Measurements from ENCODE around the gene ZBTB8A.
"Not testable (repeated sequence)": the region's sequence is repeated elsewhere in the genome, so short reads cannot be mapped to it uniquely, and the experiment has no call there.

The ZBTB8A gene

DNA sequence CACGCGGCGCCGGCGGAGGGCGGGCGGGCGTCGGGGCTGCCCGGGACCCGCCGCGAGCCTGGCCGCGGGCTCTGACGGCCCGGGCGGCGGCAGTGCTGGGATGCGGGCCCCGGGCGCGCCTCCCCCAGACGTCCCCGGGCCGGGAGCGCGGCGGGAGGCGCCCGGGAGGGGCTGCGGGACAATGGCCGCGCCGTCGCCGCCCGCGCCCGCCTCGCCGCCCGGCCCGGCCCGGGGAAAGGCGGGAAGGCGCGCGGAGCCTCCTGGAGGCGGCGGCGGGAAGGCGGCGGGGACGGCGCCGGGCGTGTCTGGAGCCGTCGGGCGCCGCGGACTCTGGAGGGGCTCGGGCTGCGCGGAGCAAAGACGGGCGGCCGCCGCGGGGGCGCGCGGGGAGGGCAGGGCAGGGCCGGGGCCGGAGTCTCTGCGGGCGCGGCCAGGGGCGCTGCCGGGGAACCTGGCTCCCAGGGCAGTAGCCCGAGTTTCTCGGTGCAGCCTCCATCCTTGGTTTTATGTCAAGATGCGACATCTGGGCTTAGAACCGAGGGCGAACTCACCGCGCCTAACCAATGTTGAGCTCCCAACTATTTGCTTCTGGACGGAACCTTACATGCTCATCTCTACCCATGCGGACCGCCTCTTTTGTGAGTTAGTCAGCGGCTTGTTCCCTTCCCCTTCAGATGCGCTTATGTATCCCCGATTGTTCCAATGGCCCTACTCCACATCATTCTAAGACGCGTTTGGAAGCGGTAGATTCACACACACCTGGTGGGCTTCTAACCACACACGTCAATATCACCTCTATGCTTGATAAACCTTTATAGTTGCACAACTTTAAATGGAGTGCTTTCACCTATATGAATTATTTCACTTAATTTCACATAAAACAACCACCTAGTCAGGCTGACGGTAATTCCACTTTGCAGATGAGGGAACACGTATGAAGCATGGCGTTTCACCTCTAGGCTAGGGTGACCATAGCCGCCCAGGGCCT lies 651 bp downstream of the ZBTB8A start:
- Histone ChIP-seq H3K9me3 (ENCODE audit: low read length) (no peaks in the 10 kb centered on the region), H3K27me3 (ENCODE audit: control insufficient read depth in 1 of 2, insufficient read depth in 2 of 2, low read length in 2 of 2) (no peaks in the 10 kb centered on the region), H3K4me1 (ENCODE audit: insufficient read depth, low read length) (peaks cover 9% of the 10 kb centered on the region), H3K27ac (ENCODE audit: low read depth, low read length) (no peak overlapping the region), H3K9ac (ENCODE audit: low read length) (peak overlapping the region; percentile 14), H3K4me3 (ENCODE audit: low read depth in 1 of 2, low read length in 2 of 2) (peak overlapping the region; percentile 54 to 74), H3K36me3 (ENCODE audit: insufficient read depth, low read length) (no peaks in the 10 kb centered on the region)

DNA sequence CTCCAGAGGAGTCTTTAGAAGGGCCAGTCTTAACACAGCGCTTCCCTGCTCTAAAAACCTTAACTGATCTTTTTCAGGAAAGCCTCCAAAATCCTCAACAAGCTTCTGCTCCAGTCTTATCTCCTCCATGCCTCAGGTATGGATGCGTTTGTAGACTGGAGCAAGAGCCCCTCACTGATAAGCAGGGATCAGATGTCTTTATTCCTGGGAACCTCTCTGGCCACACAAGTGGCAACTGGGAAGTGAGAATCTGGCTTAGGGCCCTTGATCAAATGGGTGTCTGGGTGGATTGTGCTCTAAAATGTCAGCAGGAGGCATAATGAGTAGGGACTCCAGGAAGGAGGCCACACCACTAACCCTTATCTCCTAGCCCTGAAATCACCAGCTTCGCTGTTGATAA lies 1.4 kb downstream of the ZBTB8A start:
- Histone ChIP-seq H3K4me1 (ENCODE audit: insufficient read depth, low read length) (peaks cover 9% of the 10 kb centered on the region), H3K9ac (ENCODE audit: low read length) (peak overlapping the region; percentile 14), H3K27me3 (ENCODE audit: control insufficient read depth in 1 of 2, insufficient read depth in 2 of 2, low read length in 2 of 2) (no peaks in the 10 kb centered on the region), H3K9me3 (ENCODE audit: low read length) (no peaks in the 10 kb centered on the region), H3K4me3 (ENCODE audit: low read depth in 1 of 2, low read length in 2 of 2) (peak overlapping the region in 1 of 2 donors; percentile 74), H3K36me3 (ENCODE audit: insufficient read depth, low read length) (no peaks in the 10 kb centered on the region), H3K27ac (ENCODE audit: low read depth, low read length) (no peak overlapping the region)

DNA sequence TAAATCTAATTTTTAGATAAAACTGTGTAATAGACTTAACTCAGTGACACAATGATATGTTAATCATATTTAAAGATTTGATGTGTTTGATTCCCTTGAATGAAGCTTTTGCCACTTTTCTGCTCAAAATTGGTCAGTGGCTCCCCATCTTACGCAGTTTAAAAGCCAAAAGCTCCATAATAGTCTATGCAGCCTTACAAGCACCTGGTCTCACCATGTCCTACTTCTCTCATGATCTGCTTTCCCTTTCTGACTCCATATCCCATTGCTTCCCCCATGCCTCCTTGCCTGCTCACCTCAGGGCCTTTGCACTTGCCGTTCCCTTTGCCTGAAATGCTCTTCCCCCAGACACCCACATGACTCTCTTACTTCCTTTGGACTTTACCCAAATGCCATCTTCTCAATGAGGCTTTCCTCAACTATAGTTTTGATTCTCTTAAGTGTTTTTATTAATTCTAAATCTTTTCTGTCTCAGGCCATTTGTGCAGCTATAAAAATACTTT lies 1.9 kb downstream of the ZBTB8A start:
- no peak overlapping the region for H3K4me3 ChIP-seq (ENCODE audit: low read depth in 1 of 2, low read length in 2 of 2)
- H3K9ac ChIP-seq (ENCODE audit: low read length): no peak overlapping the region
- H3K36me3 ChIP-seq (ENCODE audit: insufficient read depth, low read length): no peaks in the 10 kb centered on the region
- H3K27ac ChIP-seq (ENCODE audit: low read depth, low read length): no peak overlapping the region
- no peaks in the 10 kb centered on the region for H3K9me3 ChIP-seq (ENCODE audit: low read length)
- H3K27me3 ChIP-seq (ENCODE audit: control insufficient read depth in 1 of 2, insufficient read depth in 2 of 2, low read length in 2 of 2): no peaks in the 10 kb centered on the region
- H3K4me1 ChIP-seq (ENCODE audit: insufficient read depth, low read length): peaks cover 9% of the 10 kb centered on the region

DNA sequence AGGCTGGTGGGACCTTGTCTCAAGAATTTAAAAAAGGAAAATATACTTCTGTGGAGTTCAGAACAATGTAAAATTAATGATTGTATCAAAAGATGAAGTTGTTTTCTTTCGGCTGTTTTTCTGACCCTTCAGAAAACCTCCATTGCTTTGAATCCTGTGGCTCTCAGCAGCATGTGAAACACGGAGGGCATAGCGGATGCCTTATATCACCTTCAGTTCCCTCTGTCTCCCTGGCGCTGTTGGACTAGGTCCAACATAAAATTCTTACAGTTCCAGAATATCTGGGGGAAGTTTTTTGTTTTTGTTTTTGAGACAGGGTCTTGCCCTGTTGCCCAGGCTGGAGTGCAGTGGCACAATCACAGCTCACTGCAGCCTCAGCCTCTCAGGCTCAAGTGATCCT lies 7.4 kb downstream of the ZBTB8A start:
- no peaks in the 10 kb centered on the region for H3K9me3 ChIP-seq (ENCODE audit: low read length)
- no peaks in the 10 kb centered on the region for H3K4me1 ChIP-seq (ENCODE audit: insufficient read depth, low read length)
- H3K27ac ChIP-seq (ENCODE audit: low read depth, low read length): no peak overlapping the region
- H3K9ac ChIP-seq (ENCODE audit: low read length): no peak overlapping the region
- no peaks in the 10 kb centered on the region for H3K36me3 ChIP-seq (ENCODE audit: insufficient read depth, low read length)
- H3K4me3 ChIP-seq (ENCODE audit: low read depth in 1 of 2, low read length in 2 of 2): no peak overlapping the region
- no peaks in the 10 kb centered on the region for H3K27me3 ChIP-seq (ENCODE audit: control insufficient read depth in 1 of 2, insufficient read depth in 2 of 2, low read length in 2 of 2)

DNA sequence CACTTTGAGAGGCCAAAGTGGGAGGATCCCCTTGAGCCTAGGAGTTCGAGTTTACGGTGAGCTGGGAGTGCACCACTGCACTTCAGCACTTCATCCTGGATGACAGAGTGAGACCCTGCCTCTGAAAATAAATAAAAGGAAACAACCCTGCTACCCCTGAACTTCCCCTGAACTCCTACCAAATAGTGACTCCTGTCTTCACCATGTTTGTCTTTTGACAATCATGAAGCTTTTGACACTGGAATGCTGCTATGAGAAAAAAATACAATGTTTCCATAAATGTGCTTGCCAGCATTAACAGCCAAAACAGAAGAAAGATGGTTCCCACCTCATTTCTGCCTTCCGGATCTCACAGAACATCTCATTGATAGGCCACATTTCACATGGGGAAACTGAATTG lies 10.4 kb downstream of the ZBTB8A start:
- no peak overlapping the region for H3K4me3 ChIP-seq (ENCODE audit: low read depth in 1 of 2, low read length in 2 of 2)
- H3K27me3 ChIP-seq (ENCODE audit: control insufficient read depth in 1 of 2, insufficient read depth in 2 of 2, low read length in 2 of 2): no peaks in the 10 kb centered on the region
- H3K4me1 ChIP-seq (ENCODE audit: insufficient read depth, low read length): no peaks in the 10 kb centered on the region
- no peaks in the 10 kb centered on the region for H3K9me3 ChIP-seq (ENCODE audit: low read length)
- no peak overlapping the region for H3K9ac ChIP-seq (ENCODE audit: low read length)
- H3K27ac ChIP-seq (ENCODE audit: low read depth, low read length): no peak overlapping the region
- H3K36me3 ChIP-seq (ENCODE audit: insufficient read depth, low read length): no peaks in the 10 kb centered on the region

DNA sequence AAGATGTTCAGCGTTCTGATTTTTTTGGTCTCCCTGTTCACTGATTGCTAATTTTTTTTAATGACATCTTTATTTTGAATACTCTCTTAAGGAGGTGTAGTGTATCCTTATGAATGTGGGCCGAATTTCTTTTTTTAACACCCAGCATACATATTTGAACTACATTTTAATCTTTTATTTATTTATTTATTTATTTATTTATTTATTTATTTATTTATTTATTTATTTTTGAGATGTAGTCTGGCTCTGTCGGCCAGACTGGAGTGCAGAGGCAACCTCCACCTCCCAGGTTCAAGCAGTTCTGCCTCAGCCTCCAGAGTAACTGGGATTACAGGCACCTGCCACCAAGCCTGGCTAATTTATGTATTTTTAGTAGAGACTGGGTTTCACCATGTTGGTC lies 15.1 kb downstream of the ZBTB8A start:
- Histone ChIP-seq H3K9me3 (ENCODE audit: low read length) (no peaks in the 10 kb centered on the region), H3K9ac (ENCODE audit: low read length) (no peak overlapping the region), H3K36me3 (ENCODE audit: insufficient read depth, low read length) (no peaks in the 10 kb centered on the region), H3K4me1 (ENCODE audit: insufficient read depth, low read length) (no peaks in the 10 kb centered on the region), H3K27ac (ENCODE audit: low read depth, low read length) (no peak overlapping the region), H3K4me3 (ENCODE audit: low read depth in 1 of 2, low read length in 2 of 2) (no peak overlapping the region), H3K27me3 (ENCODE audit: control insufficient read depth in 1 of 2, insufficient read depth in 2 of 2, low read length in 2 of 2) (no peaks in the 10 kb centered on the region)

DNA sequence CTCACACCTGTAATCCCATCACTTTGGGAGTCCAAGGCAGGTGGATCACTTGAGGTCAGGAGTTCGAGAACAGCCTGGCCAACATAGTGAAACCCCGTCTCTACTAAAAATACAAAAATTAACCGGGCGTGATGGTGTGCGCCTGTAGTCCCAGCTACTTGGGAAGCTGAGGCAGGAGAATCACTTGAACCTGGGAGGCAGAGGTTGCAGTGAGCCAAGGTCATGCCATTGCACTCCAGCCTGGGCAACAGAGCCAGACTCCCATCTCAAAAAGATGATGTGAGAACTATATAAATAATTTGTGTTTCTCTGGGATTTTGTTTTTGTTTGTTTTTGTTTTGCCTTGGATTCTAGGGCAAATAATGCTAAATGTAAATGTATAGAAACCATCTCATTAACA lies 17.8 kb downstream of the ZBTB8A start:
- not testable (repeated sequence) for H3K4me3 ChIP-seq (ENCODE audit: low read depth in 1 of 2, low read length in 2 of 2); H3K9ac ChIP-seq (ENCODE audit: low read length); H3K27me3 ChIP-seq (ENCODE audit: control insufficient read depth in 1 of 2, insufficient read depth in 2 of 2, low read length in 2 of 2); H3K4me1 ChIP-seq (ENCODE audit: insufficient read depth, low read length); H3K27ac ChIP-seq (ENCODE audit: low read depth, low read length); H3K36me3 ChIP-seq (ENCODE audit: insufficient read depth, low read length); H3K9me3 ChIP-seq (ENCODE audit: low read length)

DNA sequence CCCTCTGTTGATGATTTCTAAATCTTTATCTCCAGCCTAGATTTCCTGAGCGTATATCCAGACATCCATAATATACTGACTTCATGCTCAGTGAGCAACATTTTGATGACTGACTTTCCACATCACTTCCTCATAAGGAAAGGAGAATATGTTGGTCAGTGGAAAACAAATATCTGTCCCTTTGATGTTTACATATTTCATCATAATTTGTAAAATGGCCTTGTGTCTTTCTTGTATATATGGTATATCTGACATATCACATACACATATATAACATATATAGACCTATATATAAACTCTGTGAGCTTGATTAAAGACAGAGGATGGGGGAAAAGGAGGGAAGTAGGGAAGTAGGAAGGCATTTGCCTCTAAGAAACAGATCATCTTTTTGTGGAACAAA lies 18.6 kb downstream of the ZBTB8A start:
- peaks cover 9% of the 10 kb centered on the region for H3K36me3 ChIP-seq (ENCODE audit: insufficient read depth, low read length)

DNA sequence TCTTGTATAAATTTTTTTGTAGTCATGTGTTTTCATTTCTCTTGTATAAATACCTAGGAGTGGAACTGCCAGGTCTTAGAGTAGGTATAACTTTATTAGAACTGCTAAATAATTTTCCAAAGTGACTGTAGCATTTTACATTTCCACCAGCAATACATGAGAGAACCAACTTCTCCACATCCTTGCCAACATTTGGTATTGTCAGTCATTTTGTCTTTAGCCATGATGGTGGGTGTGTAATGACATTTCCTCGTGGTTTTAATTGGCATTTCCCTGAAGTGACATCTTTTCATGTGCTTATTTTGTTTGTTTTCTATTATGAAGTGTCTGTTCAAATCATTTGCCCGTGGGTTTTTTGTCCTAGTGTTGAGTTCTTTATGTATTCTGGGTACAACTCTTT lies 29.7 kb downstream of the ZBTB8A start:
- no peak overlapping the region for H3K4me3 ChIP-seq (ENCODE audit: low read depth in 1 of 2, low read length in 2 of 2)
- no peak overlapping the region for H3K27ac ChIP-seq (ENCODE audit: low read depth, low read length)
- H3K4me1 ChIP-seq (ENCODE audit: insufficient read depth, low read length): no peaks in the 10 kb centered on the region
- H3K9me3 ChIP-seq (ENCODE audit: low read length): no peaks in the 10 kb centered on the region
- no peaks in the 10 kb centered on the region for H3K27me3 ChIP-seq (ENCODE audit: control insufficient read depth in 1 of 2, insufficient read depth in 2 of 2, low read length in 2 of 2)
- no peaks in the 10 kb centered on the region for H3K36me3 ChIP-seq (ENCODE audit: insufficient read depth, low read length)
- H3K9ac ChIP-seq (ENCODE audit: low read length): no peak overlapping the region

More for the DNA sequence above, 18.6 kb downstream of the ZBTB8A start:
- Histone ChIP-seq H3K4me3 (ENCODE audit: low read depth in 1 of 2, low read length in 2 of 2) (no peak overlapping the region), H3K4me1 (ENCODE audit: insufficient read depth, low read length) (no peaks in the 10 kb centered on the region), H3K9ac (ENCODE audit: low read length) (no peak overlapping the region), H3K27me3 (ENCODE audit: control insufficient read depth in 1 of 2, insufficient read depth in 2 of 2, low read length in 2 of 2) (no peaks in the 10 kb centered on the region), H3K9me3 (ENCODE audit: low read length) (no peaks in the 10 kb centered on the region), H3K27ac (ENCODE audit: low read depth, low read length) (no peak overlapping the region)

DNA sequence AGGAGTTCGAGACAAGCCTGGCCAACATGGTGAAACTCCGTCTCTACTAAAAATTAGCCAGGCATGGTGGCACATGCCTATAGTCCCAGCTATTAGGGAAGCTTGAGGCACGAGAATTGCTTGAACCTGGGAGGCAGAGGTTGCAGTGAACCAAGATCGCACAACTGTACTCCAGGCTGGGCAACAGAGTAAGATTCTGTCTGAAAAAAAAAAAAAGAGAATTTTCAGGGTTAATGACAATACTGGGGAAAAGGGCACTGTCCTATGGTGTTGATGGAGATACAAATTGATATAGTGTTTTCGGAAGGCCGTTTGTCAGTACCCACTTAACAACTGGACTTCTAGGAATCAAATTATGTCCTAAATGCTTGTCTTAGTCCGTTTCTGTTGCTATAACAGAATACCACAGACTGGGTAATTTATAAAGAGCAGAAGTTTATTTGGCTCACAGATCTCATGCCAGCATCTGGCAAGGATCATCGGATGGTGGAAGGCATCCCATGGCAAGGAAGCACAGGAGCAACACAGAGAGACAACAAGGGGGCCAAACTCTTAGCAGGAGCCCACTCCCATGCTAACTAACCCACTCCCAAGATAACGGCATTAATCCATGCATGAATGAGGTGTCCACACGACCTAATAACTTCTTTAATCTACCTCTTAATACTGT lies 41.3 kb downstream of the ZBTB8A start:
- no peaks in the 10 kb centered on the region for H3K36me3 ChIP-seq (ENCODE audit: insufficient read depth, low read length)
- H3K9me3 ChIP-seq (ENCODE audit: low read length): no peaks in the 10 kb centered on the region

DNA sequence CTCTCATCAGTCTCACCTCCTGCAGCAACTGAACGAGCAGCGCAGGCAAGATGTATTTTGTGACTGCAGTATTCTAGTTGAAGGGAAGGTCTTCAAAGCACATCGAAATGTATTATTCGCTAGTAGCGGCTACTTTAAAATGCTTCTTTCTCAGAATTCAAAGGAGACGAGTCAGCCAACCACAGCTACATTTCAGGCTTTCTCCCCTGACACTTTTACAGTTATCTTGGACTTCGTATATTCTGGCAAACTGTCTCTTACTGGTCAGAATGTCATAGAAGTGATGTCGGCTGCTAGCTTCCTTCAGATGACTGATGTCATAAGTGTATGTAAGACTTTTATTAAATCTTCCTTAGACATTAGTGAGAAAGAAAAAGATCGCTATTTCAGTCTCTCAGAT lies 53.7 kb downstream of the ZBTB8A start:
- H3K9ac ChIP-seq (ENCODE audit: low read length): no peak overlapping the region
- no peaks in the 10 kb centered on the region for H3K4me1 ChIP-seq (ENCODE audit: insufficient read depth, low read length)
- H3K27ac ChIP-seq (ENCODE audit: low read depth, low read length): no peak overlapping the region
- no peak overlapping the region for H3K4me3 ChIP-seq (ENCODE audit: low read depth in 1 of 2, low read length in 2 of 2)
- no peaks in the 10 kb centered on the region for H3K27me3 ChIP-seq (ENCODE audit: control insufficient read depth in 1 of 2, insufficient read depth in 2 of 2, low read length in 2 of 2)
- no peaks in the 10 kb centered on the region for H3K9me3 ChIP-seq (ENCODE audit: low read length)
- peaks cover 7% of the 10 kb centered on the region for H3K36me3 ChIP-seq (ENCODE audit: insufficient read depth, low read length)

More for the DNA sequence above, 41.3 kb downstream of the ZBTB8A start:
- Histone ChIP-seq H3K27me3 (ENCODE audit: control insufficient read depth in 1 of 2, insufficient read depth in 2 of 2, low read length in 2 of 2) (no peaks in the 10 kb centered on the region), H3K4me1 (ENCODE audit: insufficient read depth, low read length) (no peaks in the 10 kb centered on the region), H3K9ac (ENCODE audit: low read length) (no peak overlapping the region), H3K4me3 (ENCODE audit: low read depth in 1 of 2, low read length in 2 of 2) (no peak overlapping the region), H3K27ac (ENCODE audit: low read depth, low read length) (no peak overlapping the region)

Data from muscle layer of colon (tissue), 2 donors.